ENCODE measurements around the gene CALR3.
"Not testable (repeated sequence)": the region's sequence is repeated elsewhere in the genome, so short reads cannot be mapped to it uniquely, and the experiment has no call there.

Gene CALR3

DNA sequence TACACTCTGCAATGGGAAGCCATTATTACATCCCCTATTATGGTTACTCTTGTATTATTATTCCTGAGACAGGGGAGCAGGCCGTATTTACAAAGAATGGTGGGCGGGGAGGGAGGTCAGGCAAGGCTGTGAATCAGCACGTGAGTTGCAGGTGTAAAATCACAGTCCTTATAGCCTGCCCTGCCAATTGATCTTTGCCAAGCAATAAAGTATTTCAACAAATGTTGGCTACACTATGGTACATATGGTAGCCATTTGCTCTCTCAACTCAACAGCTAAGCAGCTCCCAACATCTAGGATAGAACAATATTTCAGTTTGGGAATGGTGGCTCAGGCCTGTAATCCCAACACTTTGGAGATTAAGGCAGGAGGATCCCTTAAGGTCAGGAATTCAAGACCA lies 36.3 kb downstream of the CALR3 start:
- no peak for DNase-seq (ENCODE audit: insufficient read length, low spot score)
- no peak for FAIRE-seq

DNA sequence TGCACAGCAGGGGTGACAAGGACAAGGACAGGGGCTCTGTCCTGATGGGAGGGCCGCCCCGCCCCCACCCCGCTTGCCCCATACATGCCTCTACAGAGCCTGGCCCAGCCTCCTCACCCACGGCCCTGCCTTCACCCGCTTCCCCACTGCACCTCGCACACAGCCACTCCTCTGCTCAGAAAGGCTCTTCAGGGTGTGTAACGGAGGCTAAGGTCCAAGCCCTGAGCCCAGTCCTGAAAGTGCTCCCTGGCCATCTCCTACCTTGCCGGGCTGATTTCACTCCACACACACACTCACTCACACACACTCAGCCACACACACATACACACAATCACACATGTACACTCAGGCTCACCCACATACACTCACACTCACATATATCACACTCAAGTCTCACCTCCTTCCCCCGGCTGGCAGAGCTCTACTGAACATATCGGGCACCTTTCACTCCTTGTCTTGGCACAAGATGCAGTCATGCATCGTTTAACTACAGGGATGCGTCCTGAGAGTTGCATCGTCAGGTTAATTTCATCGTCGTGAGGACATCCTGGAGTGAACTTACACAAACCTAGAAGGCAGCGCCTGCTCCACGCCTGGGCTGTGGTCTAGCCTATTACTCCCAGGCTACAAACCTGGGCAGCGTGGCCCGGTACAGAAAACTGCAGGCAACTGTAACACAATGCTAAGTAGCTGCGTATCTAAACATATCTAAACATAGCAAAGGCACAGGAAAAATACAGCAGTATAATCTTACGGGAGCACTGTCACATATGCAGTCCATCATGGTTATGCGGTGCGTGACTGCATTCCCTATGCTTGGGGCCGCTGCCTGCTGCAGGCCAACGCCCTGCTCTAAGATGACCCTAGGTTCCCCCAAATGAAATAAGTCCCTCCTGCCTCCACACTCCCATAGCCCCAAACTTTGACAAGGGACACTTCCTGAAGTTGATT lies 37.3 kb downstream of the CALR3 start:
- FAIRE-seq (no peak), DNase-seq (ENCODE audit: insufficient read length, low spot score) (no peak)

GRCh38 chr19:16457954-16458331 lies 38.0 kb downstream of the CALR3 start:
- DNase-seq (ENCODE audit: insufficient read length, low spot score), result no peak
- FAIRE-seq, result no peak

DNA sequence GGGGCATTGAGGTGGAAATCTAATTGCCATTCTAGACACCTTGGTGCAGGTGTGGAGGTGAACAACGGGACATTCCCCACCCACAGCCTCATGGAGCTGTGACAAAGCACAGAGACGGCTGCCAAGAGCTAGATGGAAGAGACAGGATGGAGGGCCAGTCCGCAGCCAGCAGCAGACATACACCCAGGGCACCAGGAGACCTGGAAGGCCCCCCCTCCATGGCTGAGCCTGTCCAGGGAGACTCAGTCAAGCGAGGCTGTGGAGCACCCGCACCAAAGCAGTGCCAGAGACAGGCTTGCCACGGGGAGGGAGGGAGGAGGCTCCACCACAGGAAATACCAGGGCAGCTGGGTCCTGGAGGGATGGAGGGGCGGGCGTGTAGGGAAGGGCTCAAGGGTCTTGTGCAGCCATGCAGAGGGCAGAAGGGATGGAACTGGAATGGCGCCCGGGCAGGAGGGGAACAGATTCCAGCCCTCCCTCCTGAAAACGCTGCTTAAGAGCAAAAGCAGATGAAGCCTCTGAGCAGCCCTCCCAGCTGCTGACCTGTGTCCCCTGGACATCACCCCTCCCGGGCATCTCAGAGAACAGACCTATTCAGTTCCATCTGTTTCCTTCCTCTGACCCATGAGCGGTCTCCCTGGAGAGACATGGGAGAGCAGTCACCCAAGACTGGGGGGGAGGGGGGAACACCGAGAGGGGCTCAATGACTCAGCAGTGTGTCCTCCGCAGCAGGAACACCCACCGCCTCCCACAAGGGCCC lies 38.6 kb downstream of the CALR3 start:
- no peak for DNase-seq (ENCODE audit: insufficient read length, low spot score)
- FAIRE-seq, result peak; percentile 52

GRCh38 chr19:16456652-16457194 lies 39.2 kb downstream of the CALR3 start:
- no peak for FAIRE-seq
- DNase-seq (ENCODE audit: insufficient read length, low spot score), result no peak

- no peak for FAIRE-seq
- DNase-seq (ENCODE audit: insufficient read length, low spot score), result no peak
Measured at GRCh38 chr19:16455489-16455888, 40.5 kb downstream of the CALR3 start.

GRCh38 chr19:16454351-16454918 lies 41.5 kb downstream of the CALR3 start:
- no peak for FAIRE-seq
- no peak for DNase-seq (ENCODE audit: insufficient read length, low spot score)

GRCh38 chr19:16452325-16452724 lies 43.6 kb downstream of the CALR3 start:
- DNase-seq (ENCODE audit: insufficient read length, low spot score) (no peak), FAIRE-seq (no peak)

DNA sequence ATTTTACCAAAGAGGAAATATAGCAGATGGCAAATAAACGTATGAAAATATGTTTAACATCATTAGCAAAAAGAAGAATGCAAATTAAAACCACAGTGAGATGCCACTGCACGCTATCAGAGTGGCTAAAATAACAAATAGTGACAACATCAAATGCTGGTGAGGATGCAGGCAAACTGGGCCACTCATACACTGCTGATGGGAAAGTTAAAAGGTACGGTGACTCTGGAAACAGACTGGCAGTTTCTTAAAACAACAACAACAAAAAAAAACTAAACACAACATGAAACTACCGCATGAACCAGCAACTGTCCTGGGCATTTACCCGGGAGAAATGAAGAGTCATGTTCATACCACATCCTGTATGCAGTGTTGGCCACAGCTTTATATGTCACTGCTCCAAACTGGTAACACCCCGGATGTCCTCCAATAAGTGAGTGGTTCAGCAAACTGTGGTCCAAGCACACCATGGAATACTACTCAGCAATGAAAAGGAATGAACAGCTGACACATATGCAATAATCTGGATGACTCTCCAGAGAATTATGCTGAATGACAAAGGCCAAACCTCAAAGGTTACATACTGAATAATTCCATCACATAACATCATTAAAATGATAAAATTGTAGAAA lies 46.5 kb downstream of the CALR3 start:
- peak; percentile 87 for FAIRE-seq

GRCh38 chr19:16448872-16449271 lies 47.1 kb downstream of the CALR3 start:
- DNase-seq (ENCODE audit: insufficient read length, low spot score); FAIRE-seq: not testable (repeated sequence)

More for the DNA sequence above, 46.5 kb downstream of the CALR3 start:
- no peak for DNase-seq (ENCODE audit: insufficient read length, low spot score)

DNA sequence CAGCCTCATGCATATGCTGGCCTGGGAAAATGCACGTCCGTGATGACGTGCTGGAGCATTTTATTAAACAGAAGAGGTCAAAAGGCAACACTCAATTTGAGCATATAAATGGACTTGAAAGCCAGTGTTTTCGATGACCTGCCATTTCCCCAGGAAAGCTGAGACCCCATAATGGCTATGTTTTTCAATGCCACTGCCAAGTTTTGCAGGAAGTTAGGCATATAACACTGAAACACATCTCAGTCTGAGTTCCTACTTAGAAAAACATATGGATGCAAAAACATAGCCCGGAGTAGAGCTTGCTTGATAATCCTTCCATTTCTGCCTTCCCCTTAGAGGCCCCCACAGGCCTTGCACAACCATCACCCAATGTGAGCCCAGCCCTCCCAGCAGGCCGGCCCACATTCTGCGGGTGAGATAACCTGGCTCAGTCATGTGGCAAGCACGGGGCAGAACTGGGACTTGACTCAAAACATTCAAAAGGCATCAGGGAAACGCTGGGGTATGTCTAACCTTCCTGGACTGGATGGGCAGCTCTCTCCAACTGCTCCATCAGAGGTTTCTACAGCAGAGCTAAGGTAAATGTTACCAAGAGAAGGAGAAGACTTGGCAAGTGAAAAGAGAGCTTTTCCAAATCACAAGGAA lies 49.1 kb downstream of the CALR3 start:
- DNase-seq (ENCODE audit: insufficient read length, low spot score), result no peak
- FAIRE-seq, result peak; percentile 85

- DNase-seq (ENCODE audit: insufficient read length, low spot score), result no peak
- FAIRE-seq, result peak; percentile 91
Measured at GRCh38 chr19:16446108-16446723, 49.8 kb downstream of the CALR3 start.

- FAIRE-seq, result peak; percentile 90
- DNase-seq (ENCODE audit: insufficient read length, low spot score), result no peak
Measured at GRCh38 chr19:16445238-16446107, 50.5 kb downstream of the CALR3 start.

GRCh38 chr19:16444269-16444600 lies 51.7 kb downstream of the CALR3 start:
- no peak for DNase-seq (ENCODE audit: insufficient read length, low spot score)
- no peak for FAIRE-seq

GRCh38 chr19:16442386-16443276 lies 53.3 kb downstream of the CALR3 start:
- no peak for DNase-seq (ENCODE audit: insufficient read length, low spot score)
- no peak for FAIRE-seq

DNA sequence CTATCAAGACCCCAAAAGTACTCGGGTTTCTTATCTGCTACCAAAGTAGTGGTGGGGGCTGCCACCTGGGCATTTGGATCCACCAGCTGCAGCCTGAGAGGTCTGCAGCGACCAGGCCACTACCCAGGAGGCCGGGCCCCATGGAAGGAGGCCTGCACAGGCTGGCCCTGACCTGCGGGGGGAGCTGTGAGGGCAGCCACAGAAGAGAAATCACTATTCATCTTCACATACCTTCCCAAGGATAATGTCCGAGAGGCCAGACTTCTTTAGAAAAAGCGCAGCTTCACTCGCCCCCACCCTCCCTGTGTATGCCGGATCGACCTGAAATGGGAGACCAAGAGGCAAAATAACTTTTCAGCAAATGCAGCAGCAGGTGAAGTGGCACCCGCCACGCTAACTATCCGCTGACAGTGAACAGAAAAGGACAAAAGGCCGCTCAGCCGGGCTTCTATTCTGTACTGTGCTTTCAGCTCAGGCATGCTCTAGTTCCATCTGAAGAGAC lies 54.3 kb downstream of the CALR3 start:
- DNase-seq (ENCODE audit: insufficient read length, low spot score), result no peak
- no peak for FAIRE-seq

GRCh38 chr19:16436780-16437332 lies 59.1 kb downstream of the CALR3 start:
- FAIRE-seq (no peak), DNase-seq (ENCODE audit: insufficient read length, low spot score) (no peak)

All from GM19239 (cell line).